K562 treated with DMSO at 1 percent for 4 hours (cell line): Measurements from ENCODE around the gene MYRF. TPM values are rescaled to one million over a fixed set of nuclear protein-coding genes. Genes with fewer than 3 reads are reported as not detected.

Experiments
- total RNA-seq: library from RNA; unstranded; fragments of 300-600 nt; gene quantifications from 2 replicates; pipeline ENCODE4 v1.2.3, GENCODE V29; 2022; ENCODE audit not compliant: insufficient read depth

The MYRF gene
- 19.9 and 26.3 TPM in 2 replicates for total RNA-seq

GRCh38 chr11:61752117-61752924 is at the start of gene MYRF:
TSS of gene MYRF (plus strand) at chr11:61752636. CDS start at chr11:61752745, 109 bp downstream.

GRCh38 chr11:61792310-61793082 is 40.1 kb downstream of the MYRF start, which contains the start of the genes FEN1 and TMEM258:
TSS of gene FEN1 (plus strand) at chr11:61792911. CDS start at chr11:61795362, 2,451 bp downstream.
TSS of gene TMEM258 (minus strand) at chr11:61792599. CDS start at chr11:61792558, 41 bp downstream.

GRCh38 chr11:61816736-61817455 is 64.5 kb downstream of the MYRF start, which contains the start of gene FADS1:
TSS of gene FADS1 (minus strand) at chr11:61817003. CDS start at chr11:61816929, 74 bp downstream.

GRCh38 chr11:61827571-61828378 is 75.3 kb downstream of the MYRF start, which contains the start of gene FADS2:
TSS of gene FADS2 (plus strand) at chr11:61828300. CDS start at chr11:61828391, 91 bp downstream.

Other genes with a start within 250 kb of the MYRF start
- not detected in 2 replicates for gene LRRC10B, start 243.9 kb upstream of the MYRF start, total RNA-seq
- gene SYT7, start 171.6 kb upstream of the MYRF start, total RNA-seq, result not detected in 2 replicates
- 0.20 TPM in 1 of 2 replicates, not detected in the other for gene DAGLA, start 72.2 kb upstream of the MYRF start, total RNA-seq
- 310 and 382 TPM in 2 replicates for gene TMEM258, start 40.0 kb downstream of the MYRF start, total RNA-seq
- 127 and 138 TPM in 2 replicates for gene FEN1, start 40.3 kb downstream of the MYRF start, total RNA-seq
- gene FADS1, start 64.4 kb downstream of the MYRF start, total RNA-seq, result 82.8 and 89.3 TPM in 2 replicates
- gene FADS2, start 75.7 kb downstream of the MYRF start, total RNA-seq, result 10.4 and 12.6 TPM in 2 replicates
- gene FADS3, start 138.9 kb downstream of the MYRF start, total RNA-seq, result 43.0 and 55.4 TPM in 2 replicates
- 8.9 and 9.2 TPM in 2 replicates for gene RAB3IL1, start 164.9 kb downstream of the MYRF start, total RNA-seq
- 8.4 and 9.2 TPM in 2 replicates for gene BEST1, start 197.7 kb downstream of the MYRF start, total RNA-seq
- 4,720 and 5,057 TPM in 2 replicates for gene FTH1, start 215.0 kb downstream of the MYRF start, total RNA-seq